H1 (cell line): ENCODE data around the gene SGMS2. TPM values are rescaled to one million over a fixed set of nuclear protein-coding genes. Genes with fewer than 3 reads are reported as not detected.

Experiments used
- CTCF ChIA-PET: fragments of 300-600 bp; sonication (Branson Sonifier 250); formaldehyde crosslinking; loops from one replicate; lab custom pipeline; 2021; ENCODE audit not compliant: partially characterized antibody; lab: Charles Lee
- POLR2A ChIA-PET: fragments of 300-600 bp; sonication (Branson Sonifier 250); formaldehyde crosslinking; loops from one replicate; lab custom pipeline; 2021; ENCODE audit warnings: inconsistent platforms; ENCODE audit not compliant: partially characterized antibody; lab: Charles Lee
- DNase-seq, 2 experiments: peaks; one replicate each; pipeline versions ENCODE4 v3.0.0 to v3.0.0-alpha.2; 2010 to 2022; ENCODE audit warnings: low spot score in 2 of 2, low read depth in 1 of 2, mixed read lengths in 1 of 2
- FAIRE-seq: peaks from 2 replicates; lab custom pipeline; 2011; peaks lifted over from hg19 to GRCh38; lab: Jason Lieb, UNC
- H2AFZ ChIP-seq: 2 replicates; pipeline ENCODE4 v1.8.1; 2012; ENCODE audit warnings: low read length, inconsistent platforms
- H2AK5ac ChIP-seq: 2 replicates; pipeline ENCODE4 v1.6.1; 2013; ENCODE audit warnings: low read depth, low read length
- H2BK120ac ChIP-seq: replicated peaks from 2 replicates; pipeline ENCODE3; 2013; ENCODE audit warnings: low read depth, low read length, inconsistent platforms
- H2BK12ac ChIP-seq: 2 replicates; pipeline ENCODE4 v1.6.1; 2013; ENCODE audit warnings: low read depth, low read length
- H2BK15ac ChIP-seq: 2 replicates; pipeline ENCODE4 v1.6.1; 2013; ENCODE audit warnings: low read length
- H2BK20ac ChIP-seq: 2 replicates; pipeline ENCODE4 v1.6.1; 2013; ENCODE audit warnings: low read length
- H2BK5ac ChIP-seq: 2 replicates; pipeline ENCODE4 v1.6.1; 2013; ENCODE audit warnings: low read depth, low read length
- H3K14ac ChIP-seq: 2 replicates; pipeline ENCODE4 v1.6.1; 2013; ENCODE audit warnings: inconsistent platforms; ENCODE audit not compliant: insufficient read length
- H3K18ac ChIP-seq: 2 replicates; pipeline ENCODE4 v1.6.1; 2013; ENCODE audit warnings: low read length; ENCODE audit errors: extremely low read depth
- H3K23ac ChIP-seq: 2 replicates; pipeline ENCODE4 v1.6.1; 2013; ENCODE audit warnings: inconsistent platforms; ENCODE audit not compliant: insufficient read length
- H3K23me2 ChIP-seq: 2 replicates; pipeline ENCODE4 v1.6.1; 2013; ENCODE audit warnings: low read depth, low read length
- H3K27ac ChIP-seq: 2 replicates; pipeline ENCODE4 v1.6.1; 2011; ENCODE audit warnings: low read depth, low read length, inconsistent platforms
- H3K27me3 ChIP-seq, 4 experiments: replicated peaks in 1 of 4; 1 replicate in 1 of 4; 2 replicates in 3 of 4; pipeline versions ENCODE4 v1.6.1 to v1.8.1; 2011 to 2013; ENCODE audit warnings: low read length in 3 of 4, mild to moderate bottlenecking in 3 of 4, inconsistent platforms in 2 of 4, mixed read lengths in 2 of 4, moderate library complexity in 1 of 4; ENCODE audit not compliant: control insufficient read depth in 3 of 4, insufficient read depth in 3 of 4; ENCODE audit errors: extremely low read depth in 1 of 4
- H3K36me3 ChIP-seq, 4 experiments: 2 replicates each; pipeline versions ENCODE4 v1.6.1 to v1.8.1; 2011 to 2013; ENCODE audit warnings: mild to moderate bottlenecking in 4 of 4, low read length in 3 of 4, moderate library complexity in 2 of 4, control low read depth in 1 of 4, inconsistent platforms in 1 of 4; ENCODE audit not compliant: insufficient read depth in 4 of 4, control insufficient read depth in 2 of 4
- H3K4ac ChIP-seq: replicated peaks from 2 replicates; pipeline ENCODE3; 2013; ENCODE audit warnings: low read length, low read depth, mixed read lengths, inconsistent platforms; ENCODE audit not compliant: insufficient read length
- H3K4me1 ChIP-seq, 4 experiments: replicated peaks in 1 of 4; 1 replicate in 1 of 4; 2 replicates in 3 of 4; pipeline versions ENCODE4 v1.6.1 to v1.8.1; 2011 to 2013; ENCODE audit warnings: low read length in 3 of 4, inconsistent platforms in 2 of 4, mixed read lengths in 1 of 4; ENCODE audit not compliant: insufficient read depth in 4 of 4, control insufficient read depth in 3 of 4
- H3K4me2 ChIP-seq, 2 experiments: 2 replicates each; pipeline versions ENCODE4 v1.6.1 to v1.8.1; 2011 to 2013; ENCODE audit warnings: low read depth in 2 of 2, low read length in 2 of 2, control low read depth in 1 of 2, inconsistent platforms in 1 of 2, mild to moderate bottlenecking in 1 of 2; ENCODE audit not compliant: insufficient read depth in 1 of 2
- H3K4me3 ChIP-seq, 4 experiments: fragments of 200-600, 300-600 bp in 1 of 4; sonication (generic), shearing (Covaris generic), sonication (Bioruptor Twin) in 1 of 4; 2 replicates each; pipeline versions ENCODE4 v1.5.1 to v1.8.1; 2011 to 2016; ENCODE audit warnings: low read length in 4 of 4, low read depth in 3 of 4, control low read depth in 2 of 4, inconsistent platforms in 2 of 4, mild to moderate bottlenecking in 2 of 4, mixed read lengths in 1 of 4, moderate library complexity in 1 of 4; ENCODE audit not compliant: insufficient read depth in 2 of 4; ENCODE audit errors: extremely low read depth in 1 of 4
- H3K56ac ChIP-seq: replicated peaks from 2 replicates; pipeline ENCODE3; 2013; ENCODE audit warnings: low read depth, mild to moderate bottlenecking, mixed read lengths, low read length, inconsistent platforms; ENCODE audit not compliant: insufficient read length
- H3K79me1 ChIP-seq: 2 replicates; pipeline ENCODE4 v1.6.1; 2013; ENCODE audit warnings: low read depth, low read length, control low read depth
- H3K79me2 ChIP-seq, 2 experiments: 2 replicates each; pipeline versions ENCODE4 v1.6.1 to v1.8.1; 2012 to 2013; ENCODE audit warnings: low read length in 2 of 2, mild to moderate bottlenecking in 2 of 2, inconsistent platforms in 1 of 2; ENCODE audit not compliant: insufficient read depth in 2 of 2, control insufficient read depth in 1 of 2
- H3K9ac ChIP-seq, 4 experiments: replicated peaks in 1 of 4; 1 replicate in 1 of 4; 2 replicates in 3 of 4; pipeline versions ENCODE4 v1.6.1 to v1.8.1; 2011 to 2013; ENCODE audit warnings: low read depth in 3 of 4, low read length in 3 of 4, control low read depth in 2 of 4, mild to moderate bottlenecking in 2 of 4, moderate library complexity in 2 of 4, inconsistent platforms in 1 of 4; ENCODE audit errors: extremely low read depth in 1 of 4
- H3K9me3 ChIP-seq, 2 experiments: 2 replicates each; pipeline versions ENCODE4 v1.6.1 to v1.8.1; 2012 to 2013; ENCODE audit warnings: mild to moderate bottlenecking in 2 of 2, moderate library complexity in 2 of 2, control low read depth in 1 of 2, inconsistent platforms in 1 of 2, low read depth in 1 of 2, low read length in 1 of 2, mixed read lengths in 1 of 2; ENCODE audit not compliant: insufficient read depth in 2 of 2
- H4K20me1 ChIP-seq, 2 experiments: replicated peaks in 1 of 2; 2 replicates each; pipeline versions ENCODE3 to v1.8.1; 2011 to 2013; ENCODE audit warnings: inconsistent platforms in 2 of 2, low read length in 2 of 2, mild to moderate bottlenecking in 1 of 2; ENCODE audit not compliant: insufficient read depth in 2 of 2, control insufficient read depth in 1 of 2
- H4K5ac ChIP-seq: 2 replicates; pipeline ENCODE4 v1.6.1; 2013; ENCODE audit warnings: low read length, low read depth, mixed read lengths, inconsistent platforms; ENCODE audit not compliant: insufficient read length
- H4K8ac ChIP-seq: 2 replicates; pipeline ENCODE4 v1.8.0; 2013; ENCODE audit warnings: mild to moderate bottlenecking, moderate library complexity, low read length, inconsistent platforms; ENCODE audit not compliant: insufficient read depth; ENCODE audit errors: extremely low read depth
- H4K91ac ChIP-seq: replicated peaks from 2 replicates; pipeline ENCODE3; 2013; ENCODE audit warnings: low read length, mixed read lengths, inconsistent platforms; ENCODE audit not compliant: insufficient read length
- BRCA1 ChIP-seq: IDR thresholded peaks from 2 replicates; pipeline ENCODE4 v1.6.1; 2012; ENCODE audit warnings: low read depth, low read length, improper control_type of control experiment
- MAFK ChIP-seq: IDR thresholded peaks from 2 replicates; pipeline ENCODE4 v1.6.1; 2012; ENCODE audit warnings: low read depth, mild to moderate bottlenecking, improper control_type of control experiment, low read length
- RFX5 ChIP-seq: IDR thresholded peaks from 2 replicates; pipeline ENCODE4 v1.6.1; 2011; ENCODE audit warnings: low read depth, low read length, improper control_type of control experiment, borderline replicate concordance
- WGBS, 2 experiments: shearing (Covaris generic) in 1 of 2; methylation state at CpG; one replicate each; pipeline versions ENCODE4 v1.1.6 to v1.1.7; 2013 to 2015; ENCODE audit warnings: low lambda C conversion rate in 2 of 2, mixed read lengths in 2 of 2, inconsistent platforms in 1 of 2, low coverage in 1 of 2, missing lambda C conversion rate in 1 of 2; ENCODE audit not compliant: insufficient replicate concordance in 2 of 2, insufficient coverage in 1 of 2, insufficient read length in 1 of 2; ENCODE audit errors: extremely low coverage in 1 of 2, missing lambda C conversion rate in 1 of 2; 5-methylcytosine and 5-hydroxymethylcytosine counted together
- polyA plus RNA-seq, 7 experiments: library from polyadenylated mRNA; depleted of rRNA in 3 of 7; stranded (reverse) in 5 of 7; unstranded in 2 of 7; fragments of >200 nt in 5 of 7; fragments of 200-250 nt in 2 of 7; gene quantifications; 1 replicate in 5 of 7; 2 replicates in 1 of 7; 4 replicates in 1 of 7; pipeline versions ENCODE4 v1.2.1 to v1.2.3, GENCODE V29; 2011 to 2013; ENCODE audit warnings: missing spikeins in 2 of 7, mixed read lengths in 2 of 7
- total RNA-seq: library from RNA; stranded (reverse); fragmentation: NEBNext Ultra II Directional; extraction: Animal tissue kit (Norgen Biotek cat#: 25700); gene quantifications from 2 replicates; pipeline ENCODE4 v1.2.1, GENCODE V29; 2021

Gene SGMS2
- total and polyA plus RNA-seq, 2 of the 8 experiments (the other 6 are each of a cell fraction or from before 2014, with no cell fraction given) = 0.04 to 1.3 TPM

- ChIA-PET CTCF (interaction anchor here (0.6 to 2.5 kb wide), 5 partner anchors 17 to 1498 kb away, joined by 3 to 8 read pairs (median 3); no protein-coding TSS in a partner anchor), POLR2A (no interaction called here)
- Histone ChIP-seq H3K14ac (no peak overlapping the region), H4K8ac (no peak overlapping the region), H2AK5ac (no peak overlapping the region), H2AFZ (no peak overlapping the region), H3K23me2 (peaks cover 11% of the 10 kb centered on the region), H2BK15ac (no peak overlapping the region), H4K20me1 (peaks cover 0 to 5% of the 10 kb centered on the region in 2 experiments), H3K27ac (no peak overlapping the region), H3K18ac (no peak overlapping the region), H3K4me3 (no peak overlapping the region), H3K36me3 (no peaks in the 10 kb centered on the region), H2BK120ac (no peak overlapping the region), H3K79me2 (no peaks in the 10 kb centered on the region), H3K56ac (no peak overlapping the region), H3K4ac (no peak overlapping the region), H3K4me1 (peaks cover 0 to 4% (median 2%) of the 10 kb centered on the region in 4 experiments; a peak in 6 of 7 replicates), H2BK5ac (no peak overlapping the region), H4K5ac (no peak overlapping the region), H2BK20ac (no peak overlapping the region), H3K23ac (no peak overlapping the region), H3K4me2 (no peak overlapping the region; a peak in 1 of 4 replicates), H3K27me3 (peaks cover 38 to 67% (median 62%) of the 10 kb centered on the region in 4 experiments), H3K79me1 (no peaks in the 10 kb centered on the region), H2BK12ac (no peak overlapping the region), H4K91ac (no peak overlapping the region), H3K9me3 (no peaks in the 10 kb centered on the region), H3K9ac (no peak overlapping the region)
- FAIRE-seq (no peak), DNase-seq (no peak)
- 83% methylated on average over 5 of the region's 5 CpGs; no CpG with 5 or more reads in 1 of the 2 experiments for WGBS, 2 experiments
- no peak for TF ChIP-seq MAFK
- no peak for TF ChIP-seq RFX5
- no peak for TF ChIP-seq BRCA1
Observed at GRCh38 chr4:107826421-107826980, 1.8 kb downstream of the SGMS2 start.
